HepG2 (cell line): ENCODE data around the gene WDR27. TPM values are rescaled to one million over a fixed set of nuclear protein-coding genes. Genes with fewer than 3 reads are reported as not detected.

ENCODE experiments used
- ATAC-seq: fragments of 200-7000 bp; cut with Tn5 transposase; 3 replicates; pipeline ENCODE4 v1.9.1; 2020; ENCODE audit warnings: mild to moderate bottlenecking, moderate library complexity
- BruUV-seq: library from RNA; stranded (reverse); fragments of 400-500 nt; replicated peaks from 2 replicates; lab custom pipeline; 2021; lab: Mats Ljungman, UMichigan
- CTCF ChIA-PET: fragments of 300-600 bp; formaldehyde crosslinking; extraction: SDS; loops from one replicate; lab custom pipeline; 2021; ENCODE audit warnings: low total read pairs, inconsistent platforms, low intra/inter-chr PET ratio; lab: Yijun Ruan, JAX
- POLR2A ChIA-PET: fragments of 350-600 bp; sonication (Branson Sonifier 250); formaldehyde crosslinking; loops from one replicate; lab custom pipeline; 2020; ENCODE audit warnings: antibody characterized with exemption, inconsistent platforms; lab: Yijun Ruan, JAX
- DNase-seq: peaks from one replicate; pipeline ENCODE4 v3.0.0-alpha.2; 2015; ENCODE audit warnings: low spot score
- FAIRE-seq: peaks from 3 replicates; lab custom pipeline; 2011; peaks lifted over from hg19 to GRCh38; lab: Jason Lieb, UNC
- H2AFZ ChIP-seq: one replicate; pipeline ENCODE4 v1.6.1; 2011; ENCODE audit warnings: low read length, inconsistent platforms
- H3K27ac ChIP-seq: fragments of 300-600 bp; 3 replicates; pipeline ENCODE4 v1.8.0; 2011; ENCODE audit warnings: mixed run types, mild to moderate bottlenecking, mixed read lengths, low read length, inconsistent platforms; ENCODE audit not compliant: insufficient read depth; ENCODE audit errors: extremely low read length
- H3K27me3 ChIP-seq, 2 experiments: fragments of 200-600 bp in 1 of 2; 2 replicates in 1 of 2; 3 replicates in 1 of 2; pipeline versions ENCODE4 v1.6.0 to v1.8.0; 2011; ENCODE audit warnings: low read length in 2 of 2, mild to moderate bottlenecking in 2 of 2, moderate library complexity in 2 of 2, inconsistent platforms in 1 of 2; ENCODE audit not compliant: insufficient read depth in 2 of 2, control insufficient read depth in 1 of 2
- H3K36me3 ChIP-seq, 2 experiments: fragments of 200-600 bp in 1 of 2; replicated peaks in 1 of 2; 2 replicates in 1 of 2; 3 replicates in 1 of 2; pipeline versions ENCODE4 v1.5.1 to v1.8.0; 2011; ENCODE audit warnings: low read length in 2 of 2, inconsistent platforms in 1 of 2; ENCODE audit not compliant: insufficient read depth in 2 of 2, control insufficient read depth in 1 of 2
- H3K4me1 ChIP-seq: 2 replicates; pipeline ENCODE4 v1.5.1; 2012; ENCODE audit warnings: low read length, inconsistent platforms; ENCODE audit not compliant: insufficient read depth
- H3K4me2 ChIP-seq: 2 replicates; pipeline ENCODE4 v1.6.0; 2011; ENCODE audit warnings: low read depth, low read length, inconsistent platforms
- H3K4me3 ChIP-seq, 3 experiments: fragments of 200-600 bp in 1 of 3; sonication (generic), shearing (Covaris generic) in 1 of 3; replicated peaks in 1 of 3; 2 replicates each; pipeline ENCODE4 v1.5.1; 2011 to 2016; ENCODE audit warnings: low read length in 3 of 3, inconsistent platforms in 2 of 3, low read depth in 2 of 3, mild to moderate bottlenecking in 2 of 3, control low read depth in 1 of 3, mixed read lengths in 1 of 3; ENCODE audit not compliant: insufficient read depth in 1 of 3
- H3K79me2 ChIP-seq: one replicate; pipeline ENCODE4 v1.6.1; 2011; ENCODE audit warnings: low read length, inconsistent platforms; ENCODE audit not compliant: insufficient read depth
- H3K9ac ChIP-seq: 2 replicates; pipeline ENCODE4 v1.6.0; 2011; ENCODE audit warnings: mild to moderate bottlenecking, low read depth, low read length, inconsistent platforms; ENCODE audit not compliant: insufficient read depth
- H3K9me3 ChIP-seq: 2 replicates; pipeline ENCODE4 v1.5.1; 2012; ENCODE audit warnings: mild to moderate bottlenecking, low read length
- H4K20me1 ChIP-seq: 2 replicates; pipeline ENCODE4 v1.6.0; 2011; ENCODE audit warnings: inconsistent platforms, mild to moderate bottlenecking, low read length, moderate library complexity; ENCODE audit not compliant: insufficient read depth
- NFE2L1 ChIP-seq: sonication (generic); formaldehyde crosslinking; IDR thresholded peaks from 2 replicates; pipeline ENCODE4 v1.4.0; 2020; ENCODE audit warnings: missing genetic modification reagents, mild to moderate bottlenecking, borderline replicate concordance
- SCMH1 ChIP-seq: sonication (generic); formaldehyde crosslinking; IDR thresholded peaks from 2 replicates; pipeline ENCODE4 v1.9.0; 2021; ENCODE audit warnings: missing genetic modification reagents, mild to moderate bottlenecking, borderline replicate concordance
- TGIF2 ChIP-seq: IDR thresholded peaks from 2 replicates; pipeline ENCODE4 v1.6.1; 2016; ENCODE audit warnings: control low read depth, missing compliant biosample characterization
- TOE1 ChIP-seq: sonication (generic); formaldehyde crosslinking; IDR thresholded peaks from 2 replicates; pipeline ENCODE4 v1.4.0; 2020; ENCODE audit warnings: mild to moderate bottlenecking, missing genetic modification reagents
- ZBTB1 ChIP-seq: sonication (generic); formaldehyde crosslinking; IDR thresholded peaks from 2 replicates; pipeline ENCODE4 v1.4.0; 2020; ENCODE audit warnings: missing genetic modification reagents, borderline replicate concordance
- ZNF768 ChIP-seq: sonication (generic); formaldehyde crosslinking; IDR thresholded peaks from 2 replicates; pipeline ENCODE4 v1.4.0; 2020; ENCODE audit warnings: missing genetic modification reagents
- WGBS: methylation state at CpG from one replicate; pipeline ENCODE4 v1.1.6; 2017; ENCODE audit warnings: low lambda C conversion rate; 5-methylcytosine and 5-hydroxymethylcytosine counted together
- in situ Hi-C: cut with HindIII; loops from 2 replicates; pipeline ENCODE4 v1.10.0; 2017; ENCODE audit warnings: low pct_unique_long_range_greater_than_20kb; ENCODE audit not compliant: extremely low pct_ligation_motif_present
- intact Hi-C: fragments of 100-400 bp; cut with micrococcal nuclease; formaldehyde crosslinking; loops from one replicate; pipeline ENCODE4 v1.10.0; 2022; ENCODE audit not compliant: unreplicated experiment
- polyA plus RNA-seq, 8 experiments: library from polyadenylated mRNA; depleted of rRNA in 3 of 8; stranded (reverse) in 7 of 8; unstranded in 1 of 8; fragments of >200 nt; fragmentation: Illumina TruSeq in 4 of 8; extraction: Trizol in 4 of 8; gene quantifications; 2 replicates each; pipeline versions ENCODE4 v1.2.1 to v1.2.3, GENCODE V29; 2011 to 2016; ENCODE audit warnings: low read depth in 4 of 8, missing spikeins in 1 of 8, mixed read lengths in 1 of 8; ENCODE audit not compliant: insufficient read depth in 1 of 8
- total RNA-seq, 5 experiments: library from RNA; depleted of rRNA; stranded (reverse); fragments of >200 nt; fragmentation: Illumina TruSeq; extraction: Trizol; gene quantifications; 2 replicates each; pipeline ENCODE4 v1.2.3, GENCODE V29; 2016; ENCODE audit warnings: low read depth in 1 of 5
- TF ChIP-seq, protein P1 (sequence below): IDR thresholded peaks from 2 replicates; pipeline ENCODE4 v1.6.1; 2016; ENCODE audit warnings: missing biosample characterization, missing genetic modification reagents, low read depth
- TF ChIP-seq, protein P2 (sequence below): sonication (generic); formaldehyde crosslinking; IDR thresholded peaks from 2 replicates; pipeline ENCODE4 v1.5.0; 2020; ENCODE audit warnings: missing genetic modification reagents
- TF ChIP-seq, protein P3 (sequence below): sonication (generic); formaldehyde crosslinking; conservative IDR thresholded peaks from 2 replicates; pipeline ENCODE4 v1.5.0; 2020; ENCODE audit warnings: missing genetic modification reagents
- TF ChIP-seq, protein P4 (sequence below), 2 experiments: sonication (generic) in 1 of 2; formaldehyde crosslinking in 1 of 2; IDR thresholded peaks; 2 replicates each; pipeline versions ENCODE4 v1.5.1 to v1.6.1; 2011 to 2020; ENCODE audit warnings: borderline replicate concordance in 1 of 2, low read depth in 1 of 2, low read length in 1 of 2, mild to moderate bottlenecking in 1 of 2, missing genetic modification reagents in 1 of 2, moderate library complexity in 1 of 2
- TF ChIP-seq, protein P5 (sequence below): sonication (generic); formaldehyde crosslinking; IDR thresholded peaks from 2 replicates; pipeline ENCODE4 v1.5.1; 2020; ENCODE audit warnings: missing genetic modification reagents, mild to moderate bottlenecking, borderline replicate concordance

WDR27 gene
- total and polyA plus RNA-seq, 2 of the 13 experiments (the other 11 are each of a cell fraction or from before 2014, with no cell fraction given) = 34.1 to 80.3 TPM

DNA sequence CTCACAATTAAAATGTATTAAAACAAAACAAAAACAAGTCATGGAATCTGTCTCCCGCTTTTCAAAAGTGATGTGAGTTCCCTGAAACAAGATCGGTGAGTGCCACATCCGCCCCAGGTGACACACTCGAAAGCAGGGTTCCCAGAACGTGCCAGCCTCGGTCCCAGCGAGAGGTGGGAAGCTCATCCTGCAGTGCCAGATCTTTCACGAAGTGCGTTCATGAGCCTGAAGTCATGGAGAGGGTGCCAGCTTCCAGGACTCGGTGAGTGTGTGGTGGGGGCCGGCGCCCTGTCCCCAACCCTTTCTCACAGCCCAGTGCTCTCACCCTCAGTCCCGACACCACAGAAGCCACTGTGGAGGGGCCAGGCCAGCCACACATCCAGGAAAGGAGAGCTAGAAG lies 127.4 kb downstream of the WDR27 start:
- peaks cover 9% of the 10 kb centered on the region for H3K4me1 ChIP-seq
- H3K36me3 ChIP-seq = peaks cover 0 to 6% of the 10 kb centered on the region in 2 experiments; a peak in 1 of 5 replicates
- no peaks in the 10 kb centered on the region for H3K9me3 ChIP-seq
- in situ Hi-C loops = no loop called here
- no peaks in the 10 kb centered on the region for H4K20me1 ChIP-seq
- H3K27ac ChIP-seq = no peak overlapping the region
- DNase-seq = no peak
- CTCF ChIA-PET = no interaction called here
- POLR2A ChIA-PET = no interaction called here
- no peak overlapping the region for H3K4me2 ChIP-seq
- H3K9ac ChIP-seq = no peak overlapping the region
- no peaks in the 10 kb centered on the region for H3K79me2 ChIP-seq
- no peaks in the 10 kb centered on the region for H3K27me3 ChIP-seq
- no peak overlapping the region for H3K4me3 ChIP-seq
- ATAC-seq = no peak
- TF ChIP-seq ZBTB1 (CRISPR knock-in tag) (no peak), TGIF2 (no peak)
- TF ChIP-seq, protein P1, sequence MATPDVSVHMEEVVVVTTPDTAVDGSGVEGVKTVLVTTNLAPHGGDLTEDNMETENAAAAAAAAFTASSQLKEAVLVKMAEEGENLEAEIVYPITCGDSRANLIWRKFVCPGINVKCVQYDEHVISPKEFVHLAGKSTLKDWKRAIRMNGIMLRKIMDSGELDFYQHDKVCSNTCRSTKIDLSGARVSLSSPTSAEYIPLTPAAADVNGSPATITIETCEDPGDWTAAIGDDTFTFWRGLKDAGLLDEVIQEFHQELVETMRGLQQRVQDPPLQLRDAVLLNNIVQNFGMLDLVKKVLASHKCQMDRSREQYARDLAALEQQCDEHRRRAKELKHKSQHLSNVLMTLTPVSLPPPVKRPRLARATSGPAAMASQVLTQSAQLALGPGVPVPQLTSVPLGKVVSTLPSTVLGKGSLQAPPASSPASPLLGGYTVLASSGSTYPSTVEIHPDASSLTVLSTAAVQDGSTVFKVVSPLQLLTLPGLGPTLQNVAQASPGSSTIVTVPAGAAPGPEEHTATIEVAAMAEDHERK (CRISPR knock-in tag) = no peak
- TF ChIP-seq, protein P2, sequence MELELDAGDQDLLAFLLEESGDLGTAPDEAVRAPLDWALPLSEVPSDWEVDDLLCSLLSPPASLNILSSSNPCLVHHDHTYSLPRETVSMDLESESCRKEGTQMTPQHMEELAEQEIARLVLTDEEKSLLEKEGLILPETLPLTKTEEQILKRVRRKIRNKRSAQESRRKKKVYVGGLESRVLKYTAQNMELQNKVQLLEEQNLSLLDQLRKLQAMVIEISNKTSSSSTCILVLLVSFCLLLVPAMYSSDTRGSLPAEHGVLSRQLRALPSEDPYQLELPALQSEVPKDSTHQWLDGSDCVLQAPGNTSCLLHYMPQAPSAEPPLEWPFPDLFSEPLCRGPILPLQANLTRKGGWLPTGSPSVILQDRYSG (CRISPR knock-in tag) = no peak
- no peak for FAIRE-seq
- WGBS = 89% methylated on average over 13 of the region's 13 CpGs
- intact Hi-C loops = no loop called here
- no peak overlapping the region for H2AFZ ChIP-seq
- BruUV-seq = no TSS peak

DNA sequence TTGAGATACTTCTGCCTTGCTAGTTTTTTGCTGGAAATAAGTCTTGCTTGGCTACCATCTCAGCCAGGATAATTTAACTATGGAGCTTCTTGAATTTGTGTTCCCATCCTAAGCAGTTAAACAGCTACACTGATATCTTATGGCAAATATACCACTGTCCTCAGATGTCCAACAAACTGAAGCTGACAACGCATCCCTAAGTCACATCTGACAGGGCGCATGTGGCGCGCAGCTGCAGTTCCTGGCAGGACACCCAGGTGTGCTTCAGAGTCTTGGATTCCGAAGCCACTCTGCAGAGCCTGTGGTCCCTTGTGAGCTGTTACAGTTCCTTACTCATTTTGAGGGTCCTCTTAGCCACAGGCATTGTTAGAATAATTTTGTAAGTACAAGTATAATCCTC lies 127.9 kb downstream of the WDR27 start:
- BruUV-seq = no TSS peak
- no peak for FAIRE-seq
- TF ChIP-seq, protein P3, sequence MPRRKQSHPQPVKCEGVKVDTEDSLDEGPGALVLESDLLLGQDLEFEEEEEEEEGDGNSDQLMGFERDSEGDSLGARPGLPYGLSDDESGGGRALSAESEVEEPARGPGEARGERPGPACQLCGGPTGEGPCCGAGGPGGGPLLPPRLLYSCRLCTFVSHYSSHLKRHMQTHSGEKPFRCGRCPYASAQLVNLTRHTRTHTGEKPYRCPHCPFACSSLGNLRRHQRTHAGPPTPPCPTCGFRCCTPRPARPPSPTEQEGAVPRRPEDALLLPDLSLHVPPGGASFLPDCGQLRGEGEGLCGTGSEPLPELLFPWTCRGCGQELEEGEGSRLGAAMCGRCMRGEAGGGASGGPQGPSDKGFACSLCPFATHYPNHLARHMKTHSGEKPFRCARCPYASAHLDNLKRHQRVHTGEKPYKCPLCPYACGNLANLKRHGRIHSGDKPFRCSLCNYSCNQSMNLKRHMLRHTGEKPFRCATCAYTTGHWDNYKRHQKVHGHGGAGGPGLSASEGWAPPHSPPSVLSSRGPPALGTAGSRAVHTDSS (CRISPR knock-in tag) = no peak
- no peak for TF ChIP-seq ZNF768 (CRISPR knock-in tag)
- TF ChIP-seq NFE2L1 (CRISPR knock-in tag) = no peak
- TF ChIP-seq SCMH1 (CRISPR knock-in tag) = no peak
- TF ChIP-seq, protein P4, sequence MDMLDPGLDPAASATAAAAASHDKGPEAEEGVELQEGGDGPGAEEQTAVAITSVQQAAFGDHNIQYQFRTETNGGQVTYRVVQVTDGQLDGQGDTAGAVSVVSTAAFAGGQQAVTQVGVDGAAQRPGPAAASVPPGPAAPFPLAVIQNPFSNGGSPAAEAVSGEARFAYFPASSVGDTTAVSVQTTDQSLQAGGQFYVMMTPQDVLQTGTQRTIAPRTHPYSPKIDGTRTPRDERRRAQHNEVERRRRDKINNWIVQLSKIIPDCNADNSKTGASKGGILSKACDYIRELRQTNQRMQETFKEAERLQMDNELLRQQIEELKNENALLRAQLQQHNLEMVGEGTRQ (IDR thresholded peaks at IDR 0.05; ENCODE audit: low read depth, low read length) = no peak
- TF ChIP-seq, protein P4 (CRISPR knock-in tag; IDR thresholded peaks at IDR 0.05; ENCODE audit: borderline replicate concordance) = no peak
- TF ChIP-seq TOE1 (CRISPR knock-in tag) = no peak
- TF ChIP-seq, protein P5, sequence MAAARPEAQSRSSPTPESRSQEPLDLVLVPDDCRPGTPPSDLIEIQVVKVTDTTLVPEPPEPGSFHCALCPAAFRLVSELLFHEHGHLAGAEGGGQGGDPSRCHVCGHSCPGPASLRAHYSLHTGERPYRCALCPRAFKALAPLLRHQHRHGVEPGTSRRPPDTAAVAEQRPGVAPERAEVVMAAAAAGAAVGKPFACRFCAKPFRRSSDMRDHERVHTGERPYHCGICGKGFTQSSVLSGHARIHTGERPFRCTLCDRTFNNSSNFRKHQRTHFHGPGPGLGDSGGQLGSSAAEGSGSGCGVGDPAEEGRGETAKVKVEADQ = no peak

More for the DNA sequence above, 127.9 kb downstream of the WDR27 start:
- ATAC-seq = no peak
- Histone ChIP-seq H3K9ac (no peak overlapping the region), H3K9me3 (no peaks in the 10 kb centered on the region), H3K4me2 (no peak overlapping the region), H3K27me3 (no peaks in the 10 kb centered on the region), H3K36me3 (peaks cover 0 to 6% of the 10 kb centered on the region in 2 experiments; a peak in 1 of 5 replicates), H3K79me2 (no peaks in the 10 kb centered on the region), H4K20me1 (no peaks in the 10 kb centered on the region), H3K4me1 (peaks cover 9% of the 10 kb centered on the region), H3K4me3 (no peak overlapping the region), H2AFZ (no peak overlapping the region), H3K27ac (no peak overlapping the region)
- ChIA-PET POLR2A (no interaction called here), CTCF (no interaction called here)
- in situ Hi-C loops (no loop called here), intact Hi-C loops (no loop called here)
- DNase-seq = no peak
- 97% methylated on average over 5 of the region's 5 CpGs for WGBS
